Stimulated activated CD4-positive, alpha-beta T cell treated with anti-CD3 and anti-CD28 coated beads, Interleukin-4, amount 100 ng/mL, for 24 hours (primary cell): ENCODE measurements around the gene HTR4.
"Not testable (repeated sequence)": the region's sequence is repeated elsewhere in the genome, so short reads cannot be mapped to it uniquely, and the experiment has no call there.

ENCODE experiments used
- DNase-seq: peaks from one replicate; pipeline ENCODE4 v3.0.0-alpha.2; 2020

The HTR4 gene

GRCh38 chr5:148599187-148599586 lies 55.1 kb downstream of the HTR4 start:
- DNase-seq: no peak

- no peak for DNase-seq
Measured at GRCh38 chr5:148595697-148596096, 58.6 kb downstream of the HTR4 start.

- DNase-seq: no peak
Measured at GRCh38 chr5:148586796-148587195, 67.5 kb downstream of the HTR4 start.

GRCh38 chr5:148585988-148586387 lies 68.3 kb downstream of the HTR4 start:
- no peak for DNase-seq

- DNase-seq: no peak
Measured at GRCh38 chr5:148584103-148584502, 70.2 kb downstream of the HTR4 start.

- DNase-seq: no peak
Measured at GRCh38 chr5:148583421-148583965, 70.8 kb downstream of the HTR4 start.

- no peak for DNase-seq
Measured at GRCh38 chr5:148574167-148574566, 80.2 kb downstream of the HTR4 start.

GRCh38 chr5:148573374-148573773 lies 81.0 kb downstream of the HTR4 start:
- DNase-seq: no peak

GRCh38 chr5:148569948-148570347 lies 84.4 kb downstream of the HTR4 start:
- DNase-seq: no peak

GRCh38 chr5:148565148-148565547 lies 89.2 kb downstream of the HTR4 start:
- no peak for DNase-seq

GRCh38 chr5:148563021-148563420 lies 91.3 kb downstream of the HTR4 start:
- no peak for DNase-seq

GRCh38 chr5:148561801-148562311 lies 92.5 kb downstream of the HTR4 start:
- no peak for DNase-seq

- no peak for DNase-seq
Measured at GRCh38 chr5:148559461-148559860, 94.9 kb downstream of the HTR4 start.

- DNase-seq: no peak
Measured at GRCh38 chr5:148558892-148559291, 95.4 kb downstream of the HTR4 start.

GRCh38 chr5:148556835-148557234 lies 97.5 kb downstream of the HTR4 start:
- DNase-seq: no peak

GRCh38 chr5:148554621-148555020 lies 99.7 kb downstream of the HTR4 start:
- DNase-seq: no peak

GRCh38 chr5:148543727-148544126 lies 110.6 kb downstream of the HTR4 start:
- no peak for DNase-seq

GRCh38 chr5:148542812-148543211 lies 111.5 kb downstream of the HTR4 start:
- DNase-seq: no peak

GRCh38 chr5:148541054-148541835 lies 113.1 kb downstream of the HTR4 start:
- no peak for DNase-seq

GRCh38 chr5:148540647-148541046 lies 113.7 kb downstream of the HTR4 start:
- DNase-seq: no peak

- no peak for DNase-seq
Measured at GRCh38 chr5:148539851-148540250, 114.5 kb downstream of the HTR4 start.

GRCh38 chr5:148535190-148535589 lies 119.1 kb downstream of the HTR4 start:
- DNase-seq: no peak

- DNase-seq: no peak
Measured at GRCh38 chr5:148532969-148533670, 121.2 kb downstream of the HTR4 start.

- not testable (repeated sequence) for DNase-seq
Measured at GRCh38 chr5:148529450-148529849, 124.9 kb downstream of the HTR4 start.
